Right lobe of liver (tissue), 4 donors: ENCODE data around the gene ACO1.

Source experiments
- CTCF ChIP-seq, 4 donors: fragments of 200-600 bp in 3 of 4; fragments of 450-650 bp in 1 of 4; IDR thresholded peaks; one replicate each; pipeline versions ENCODE4 v1.5.1 to v1.8.0; 2016 to 2022; ENCODE audit warnings: antibody characterized with exemption in 4 of 4, mild to moderate bottlenecking in 2 of 4
- POLR2A ChIP-seq: fragments of 450-650 bp; IDR thresholded peaks from one replicate; pipeline ENCODE4 v1.6.1; 2017; ENCODE audit warnings: antibody characterized with exemption, mild to moderate bottlenecking
- donor health status: DM: no; HTN: no; CAD: no.
- donor health status: DM: no; HTN: no; CAD: no.
- donor health status: DM: no; HTN: yes; CAD: no.

GRCh38 chr9:32422237-32422806 is 37.9 kb downstream of the ACO1 start:
- TF ChIP-seq CTCF (IDR thresholded peaks at IDR 0.05) (no peak), POLR2A (no peak)
